DND-41 (cell line): Measurements from ENCODE around the gene KNDC1.

Source experiments
- EZH2 ChIP-seq: IDR thresholded peaks from 3 replicates; pipeline ENCODE4 v1.6.1; 2012; ENCODE audit warnings: borderline replicate concordance, low read depth, mild to moderate bottlenecking, moderate library complexity, low read length, inconsistent platforms; ENCODE audit not compliant: severe bottlenecking
- TF ChIP-seq, protein P1 (sequence below): IDR thresholded peaks from 2 replicates; pipeline ENCODE4 v1.5.1; 2012; ENCODE audit warnings: borderline replicate concordance, low read length, moderate library complexity, mild to moderate bottlenecking; ENCODE audit not compliant: poor library complexity, severe bottlenecking; ENCODE audit errors: extremely low read depth

DNA sequence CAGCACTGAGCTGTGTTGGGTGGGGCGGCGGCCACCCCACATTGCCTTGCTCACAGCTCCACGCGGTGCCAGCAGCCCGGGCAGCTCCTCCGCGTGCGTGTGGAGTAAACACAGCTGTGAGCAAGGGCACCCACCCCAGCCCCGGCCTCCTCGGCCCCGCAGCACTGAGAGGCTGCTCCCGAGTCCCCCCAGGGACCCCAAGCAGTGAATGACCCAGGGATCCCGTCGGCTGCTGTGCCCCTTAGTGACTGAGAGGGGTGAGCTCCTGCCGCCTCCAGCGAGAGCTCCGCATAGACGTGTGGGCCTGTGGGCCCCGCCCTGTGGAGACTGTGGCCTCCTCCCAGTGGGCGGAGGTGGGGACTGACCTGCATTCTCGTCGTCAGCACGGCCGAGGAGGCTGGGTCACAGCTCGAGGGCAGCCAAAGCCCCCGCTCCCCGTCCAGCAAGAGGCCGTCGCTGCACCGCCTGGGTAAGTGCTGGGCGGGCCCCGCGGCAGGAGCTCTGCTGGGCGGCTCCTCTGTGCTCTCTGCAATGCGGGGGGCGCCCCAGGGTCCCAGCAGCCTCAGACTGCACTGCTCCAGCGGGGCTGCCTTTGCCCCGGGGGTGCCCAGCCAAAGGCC is 40.1 kb downstream of the KNDC1 start:
- no peak for TF ChIP-seq EZH2
- TF ChIP-seq, protein P1, sequence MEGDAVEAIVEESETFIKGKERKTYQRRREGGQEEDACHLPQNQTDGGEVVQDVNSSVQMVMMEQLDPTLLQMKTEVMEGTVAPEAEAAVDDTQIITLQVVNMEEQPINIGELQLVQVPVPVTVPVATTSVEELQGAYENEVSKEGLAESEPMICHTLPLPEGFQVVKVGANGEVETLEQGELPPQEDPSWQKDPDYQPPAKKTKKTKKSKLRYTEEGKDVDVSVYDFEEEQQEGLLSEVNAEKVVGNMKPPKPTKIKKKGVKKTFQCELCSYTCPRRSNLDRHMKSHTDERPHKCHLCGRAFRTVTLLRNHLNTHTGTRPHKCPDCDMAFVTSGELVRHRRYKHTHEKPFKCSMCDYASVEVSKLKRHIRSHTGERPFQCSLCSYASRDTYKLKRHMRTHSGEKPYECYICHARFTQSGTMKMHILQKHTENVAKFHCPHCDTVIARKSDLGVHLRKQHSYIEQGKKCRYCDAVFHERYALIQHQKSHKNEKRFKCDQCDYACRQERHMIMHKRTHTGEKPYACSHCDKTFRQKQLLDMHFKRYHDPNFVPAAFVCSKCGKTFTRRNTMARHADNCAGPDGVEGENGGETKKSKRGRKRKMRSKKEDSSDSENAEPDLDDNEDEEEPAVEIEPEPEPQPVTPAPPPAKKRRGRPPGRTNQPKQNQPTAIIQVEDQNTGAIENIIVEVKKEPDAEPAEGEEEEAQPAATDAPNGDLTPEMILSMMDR, result no peak
